GM11168 (cell line): ENCODE measurements around the gene FOLR2.
"Not testable (repeated sequence)": the region's sequence is repeated elsewhere in the genome, so short reads cannot be mapped to it uniquely, and the experiment has no call there.

Experiments
- in situ Hi-C: fragments of 300-500 bp; cut with MboI; formaldehyde crosslinking; loops from one replicate; pipeline ENCODE4 v1.12.0; 2022; ENCODE audit warnings: low sequenced_read_pairs; ENCODE audit not compliant: unreplicated experiment

FOLR2 gene

GRCh38 chr11:72204886-72205285 is 11.7 kb upstream of the FOLR2 start:
- in situ Hi-C loops: no loop called here

- in situ Hi-C loops: not testable (repeated sequence)
Observed at GRCh38 chr11:72206794-72207193, 9.8 kb upstream of the FOLR2 start.

GRCh38 chr11:72208281-72208680 is 8.3 kb upstream of the FOLR2 start:
- in situ Hi-C loops: no loop called here

- in situ Hi-C loops: no loop called here
Observed at GRCh38 chr11:72209101-72209500, 7.5 kb upstream of the FOLR2 start.

- in situ Hi-C loops: no loop called here
Observed at GRCh38 chr11:72217841-72218240, 1.2 kb downstream of the FOLR2 start.

- in situ Hi-C loops: no loop called here
Observed at GRCh38 chr11:72218251-72218745, 1.7 kb downstream of the FOLR2 start.

GRCh38 chr11:72220696-72221363 is 4.2 kb downstream of the FOLR2 start:
- in situ Hi-C loops: no loop called here

- in situ Hi-C loops: no loop called here
Observed at GRCh38 chr11:72221386-72222075, 4.9 kb downstream of the FOLR2 start.

GRCh38 chr11:72222106-72222891 is 5.7 kb downstream of the FOLR2 start:
- in situ Hi-C loops: no loop called here

GRCh38 chr11:72222907-72223614 is 6.5 kb downstream of the FOLR2 start:
- in situ Hi-C loops: no loop called here

GRCh38 chr11:72223615-72224563 is 7.3 kb downstream of the FOLR2 start:
- in situ Hi-C loops: no loop called here

- in situ Hi-C loops: no loop called here
Observed at GRCh38 chr11:72224564-72225410, 8.2 kb downstream of the FOLR2 start, which contains the start of gene INPPL1. Gene INPPL1 (plus strand): TSS chr11:72224767. CDS start chr11:72224985, 218 bp downstream.

- in situ Hi-C loops: no loop called here
Observed at GRCh38 chr11:72225411-72225951, 8.9 kb downstream of the FOLR2 start.

- in situ Hi-C loops: no loop called here
Observed at GRCh38 chr11:72226701-72227100, 10.1 kb downstream of the FOLR2 start.

- in situ Hi-C loops: no loop called here
Observed at GRCh38 chr11:72227316-72228228, 11.0 kb downstream of the FOLR2 start.

GRCh38 chr11:72228229-72228843 is 11.7 kb downstream of the FOLR2 start:
- in situ Hi-C loops: no loop called here

GRCh38 chr11:72228844-72229231 is 12.2 kb downstream of the FOLR2 start:
- in situ Hi-C loops: no loop called here
